WTC11 (cell line): Measurements from ENCODE around the gene BAZ2A. TPM values are rescaled to one million over a fixed set of nuclear protein-coding genes. Genes with fewer than 3 reads are reported as not detected.

Experiments
- ATAC-seq: fragments of 200-7000 bp; cut with Tn5 transposase; 2 replicates; pipeline ENCODE4 v1.10.0; 2021; ENCODE audit warnings: mild to moderate bottlenecking, moderate library complexity
- CTCF ChIA-PET: fragments of 300-600 bp; sonication (Branson Sonifier 250); formaldehyde crosslinking; loops from one replicate; lab custom pipeline; 2021; ENCODE audit warnings: antibody characterized with exemption; lab: Charles Lee
- POLR2A ChIA-PET: fragments of 350-600 bp; sonication (Branson Sonifier 250); formaldehyde crosslinking; loops from one replicate; lab custom pipeline; 2021; ENCODE audit warnings: antibody characterized with exemption; lab: Charles Lee
- DNase-seq: peaks from one replicate; pipeline ENCODE4 v3.0.0; 2021; ENCODE audit warnings: low spot score
- H3K27ac Mint-ChIP-seq: 2 replicates; pipeline ENCODE4 v1.8.0; 2021; ENCODE audit warnings: mixed read lengths
- H3K27me3 Mint-ChIP-seq: 2 replicates; pipeline ENCODE4 v1.8.0; 2021; ENCODE audit warnings: low read depth, mild to moderate bottlenecking, moderate library complexity, mixed read lengths
- H3K36me3 Mint-ChIP-seq: 2 replicates; pipeline ENCODE4 v1.8.0; 2021; ENCODE audit warnings: mixed read lengths
- H3K4me1 Mint-ChIP-seq: 2 replicates; pipeline ENCODE4 v1.8.0; 2022; ENCODE audit warnings: mixed read lengths
- H3K4me3 Mint-ChIP-seq: 2 replicates; pipeline ENCODE4 v1.8.0; 2021; ENCODE audit warnings: mild to moderate bottlenecking, moderate library complexity, mixed read lengths
- H3K9me3 Mint-ChIP-seq: 2 replicates; pipeline ENCODE4 v1.8.0; 2021; ENCODE audit warnings: mixed read lengths
- CBFB ChIP-seq: sonication (generic); formaldehyde crosslinking; IDR thresholded peaks from 2 replicates; pipeline ENCODE4 v1.8.1; 2022; ENCODE audit warnings: mild to moderate bottlenecking, low read depth, missing genetic modification reagents
- E2F1 ChIP-seq: sonication (generic); formaldehyde crosslinking; IDR thresholded peaks from 2 replicates; pipeline ENCODE4 v1.8.0; 2022; ENCODE audit warnings: mild to moderate bottlenecking, missing genetic modification reagents
- ELF4 ChIP-seq: sonication (generic); formaldehyde crosslinking; IDR thresholded peaks from 2 replicates; pipeline ENCODE4 v1.8.1; 2022; ENCODE audit warnings: low read depth, mild to moderate bottlenecking, moderate library complexity, missing genetic modification reagents
- GTF2I ChIP-seq: fragments of 250-450 bp; sonication (Bioruptor Pico); conservative IDR thresholded peaks from 2 replicates; pipeline ENCODE4 v1.4.0; 2021; ENCODE audit warnings: mild to moderate bottlenecking
- NFYB ChIP-seq: sonication (generic); formaldehyde crosslinking; conservative IDR thresholded peaks from 2 replicates; pipeline ENCODE4 v1.8.0; 2022; ENCODE audit warnings: low read depth, missing genetic modification reagents
- NR2C2 ChIP-seq: sonication (generic); formaldehyde crosslinking; IDR thresholded peaks from 2 replicates; pipeline ENCODE4 v1.8.0; 2022; ENCODE audit warnings: mild to moderate bottlenecking, missing genetic modification reagents
- PRDM15 ChIP-seq: sonication (generic); formaldehyde crosslinking; IDR thresholded peaks from 2 replicates; pipeline ENCODE4 v1.8.0; 2022; ENCODE audit warnings: missing genetic modification reagents
- RORB ChIP-seq: fragments of 250-450 bp; sonication (Bioruptor Pico); IDR thresholded peaks from 2 replicates; pipeline ENCODE4 v1.9.0; 2021; ENCODE audit warnings: mild to moderate bottlenecking
- USF1 ChIP-seq: sonication (generic); formaldehyde crosslinking; IDR thresholded peaks from 2 replicates; pipeline ENCODE4 v1.8.0; 2022; ENCODE audit warnings: mild to moderate bottlenecking, missing genetic modification reagents
- ZNF416 ChIP-seq: fragments of 250-450 bp; sonication (Bioruptor Pico); IDR thresholded peaks from 2 replicates; pipeline ENCODE4 v1.9.0; 2021; ENCODE audit warnings: mild to moderate bottlenecking, inconsistent platforms
- ZSCAN18 ChIP-seq: fragments of 250-450 bp; sonication (Bioruptor Pico); IDR thresholded peaks from 2 replicates; pipeline ENCODE4 v2.1.2; 2022; ENCODE audit warnings: mild to moderate bottlenecking, moderate library complexity
- total RNA-seq: library from RNA; stranded (reverse); gene quantifications from 3 replicates; pipeline ENCODE4 v1.2.3, GENCODE V29; 2021
- TF ChIP-seq, protein P1 (sequence below): sonication (generic); formaldehyde crosslinking; IDR thresholded peaks from 2 replicates; pipeline ENCODE4 v1.8.1; 2023; ENCODE audit warnings: mild to moderate bottlenecking, missing genetic modification reagents, borderline replicate concordance
- TF ChIP-seq, protein P2 (sequence below): fragments of 250-450 bp; sonication (Bioruptor Pico); IDR thresholded peaks from 2 replicates; pipeline ENCODE4 v1.8.0; 2021; ENCODE audit warnings: mild to moderate bottlenecking
- TF ChIP-seq, protein P3 (sequence below): sonication (generic); formaldehyde crosslinking; conservative IDR thresholded peaks from 2 replicates; pipeline ENCODE4 v1.8.1; 2023; ENCODE audit warnings: mild to moderate bottlenecking, low read depth, missing genetic modification reagents, moderate library complexity
- TF ChIP-seq, protein P4 (sequence below): sonication (generic); formaldehyde crosslinking; IDR thresholded peaks from 2 replicates; pipeline ENCODE4 v1.8.1; 2022; ENCODE audit warnings: low read depth, missing genetic modification reagents, borderline replicate concordance
- TF ChIP-seq, protein P5 (sequence below): sonication (generic); formaldehyde crosslinking; IDR thresholded peaks from 2 replicates; pipeline ENCODE4 v1.8.1; 2023; ENCODE audit warnings: mild to moderate bottlenecking, missing genetic modification reagents, moderate library complexity

BAZ2A gene
- total RNA-seq, 1 experiment from 2014 or later = 114 TPM

- TF ChIP-seq, protein P1, sequence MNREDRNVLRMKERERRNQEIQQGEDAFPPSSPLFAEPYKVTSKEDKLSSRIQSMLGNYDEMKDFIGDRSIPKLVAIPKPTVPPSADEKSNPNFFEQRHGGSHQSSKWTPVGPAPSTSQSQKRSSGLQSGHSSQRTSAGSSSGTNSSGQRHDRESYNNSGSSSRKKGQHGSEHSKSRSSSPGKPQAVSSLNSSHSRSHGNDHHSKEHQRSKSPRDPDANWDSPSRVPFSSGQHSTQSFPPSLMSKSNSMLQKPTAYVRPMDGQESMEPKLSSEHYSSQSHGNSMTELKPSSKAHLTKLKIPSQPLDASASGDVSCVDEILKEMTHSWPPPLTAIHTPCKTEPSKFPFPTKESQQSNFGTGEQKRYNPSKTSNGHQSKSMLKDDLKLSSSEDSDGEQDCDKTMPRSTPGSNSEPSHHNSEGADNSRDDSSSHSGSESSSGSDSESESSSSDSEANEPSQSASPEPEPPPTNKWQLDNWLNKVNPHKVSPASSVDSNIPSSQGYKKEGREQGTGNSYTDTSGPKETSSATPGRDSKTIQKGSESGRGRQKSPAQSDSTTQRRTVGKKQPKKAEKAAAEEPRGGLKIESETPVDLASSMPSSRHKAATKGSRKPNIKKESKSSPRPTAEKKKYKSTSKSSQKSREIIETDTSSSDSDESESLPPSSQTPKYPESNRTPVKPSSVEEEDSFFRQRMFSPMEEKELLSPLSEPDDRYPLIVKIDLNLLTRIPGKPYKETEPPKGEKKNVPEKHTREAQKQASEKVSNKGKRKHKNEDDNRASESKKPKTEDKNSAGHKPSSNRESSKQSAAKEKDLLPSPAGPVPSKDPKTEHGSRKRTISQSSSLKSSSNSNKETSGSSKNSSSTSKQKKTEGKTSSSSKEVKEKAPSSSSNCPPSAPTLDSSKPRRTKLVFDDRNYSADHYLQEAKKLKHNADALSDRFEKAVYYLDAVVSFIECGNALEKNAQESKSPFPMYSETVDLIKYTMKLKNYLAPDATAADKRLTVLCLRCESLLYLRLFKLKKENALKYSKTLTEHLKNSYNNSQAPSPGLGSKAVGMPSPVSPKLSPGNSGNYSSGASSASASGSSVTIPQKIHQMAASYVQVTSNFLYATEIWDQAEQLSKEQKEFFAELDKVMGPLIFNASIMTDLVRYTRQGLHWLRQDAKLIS (CRISPR knock-in tag) = no peak
- TF ChIP-seq, protein P2, sequence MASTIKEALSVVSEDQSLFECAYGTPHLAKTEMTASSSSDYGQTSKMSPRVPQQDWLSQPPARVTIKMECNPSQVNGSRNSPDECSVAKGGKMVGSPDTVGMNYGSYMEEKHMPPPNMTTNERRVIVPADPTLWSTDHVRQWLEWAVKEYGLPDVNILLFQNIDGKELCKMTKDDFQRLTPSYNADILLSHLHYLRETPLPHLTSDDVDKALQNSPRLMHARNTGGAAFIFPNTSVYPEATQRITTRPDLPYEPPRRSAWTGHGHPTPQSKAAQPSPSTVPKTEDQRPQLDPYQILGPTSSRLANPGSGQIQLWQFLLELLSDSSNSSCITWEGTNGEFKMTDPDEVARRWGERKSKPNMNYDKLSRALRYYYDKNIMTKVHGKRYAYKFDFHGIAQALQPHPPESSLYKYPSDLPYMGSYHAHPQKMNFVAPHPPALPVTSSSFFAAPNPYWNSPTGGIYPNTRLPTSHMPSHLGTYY (CRISPR knock-in tag) = 0 out of 2 replicates have a peak, but pooled peaks have one; percentile 43
- TF ChIP-seq NR2C2 (no peak), RORB (CRISPR knock-in tag) (no peak)
- TF ChIP-seq, protein P3, sequence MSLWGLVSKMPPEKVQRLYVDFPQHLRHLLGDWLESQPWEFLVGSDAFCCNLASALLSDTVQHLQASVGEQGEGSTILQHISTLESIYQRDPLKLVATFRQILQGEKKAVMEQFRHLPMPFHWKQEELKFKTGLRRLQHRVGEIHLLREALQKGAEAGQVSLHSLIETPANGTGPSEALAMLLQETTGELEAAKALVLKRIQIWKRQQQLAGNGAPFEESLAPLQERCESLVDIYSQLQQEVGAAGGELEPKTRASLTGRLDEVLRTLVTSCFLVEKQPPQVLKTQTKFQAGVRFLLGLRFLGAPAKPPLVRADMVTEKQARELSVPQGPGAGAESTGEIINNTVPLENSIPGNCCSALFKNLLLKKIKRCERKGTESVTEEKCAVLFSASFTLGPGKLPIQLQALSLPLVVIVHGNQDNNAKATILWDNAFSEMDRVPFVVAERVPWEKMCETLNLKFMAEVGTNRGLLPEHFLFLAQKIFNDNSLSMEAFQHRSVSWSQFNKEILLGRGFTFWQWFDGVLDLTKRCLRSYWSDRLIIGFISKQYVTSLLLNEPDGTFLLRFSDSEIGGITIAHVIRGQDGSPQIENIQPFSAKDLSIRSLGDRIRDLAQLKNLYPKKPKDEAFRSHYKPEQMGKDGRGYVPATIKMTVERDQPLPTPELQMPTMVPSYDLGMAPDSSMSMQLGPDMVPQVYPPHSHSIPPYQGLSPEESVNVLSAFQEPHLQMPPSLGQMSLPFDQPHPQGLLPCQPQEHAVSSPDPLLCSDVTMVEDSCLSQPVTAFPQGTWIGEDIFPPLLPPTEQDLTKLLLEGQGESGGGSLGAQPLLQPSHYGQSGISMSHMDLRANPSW = no peak
- TF ChIP-seq, all 79 proteins: peak for 4
Measured at GRCh38 chr12:56593909-56594621, 36.1 kb downstream of the BAZ2A start (continued).

GRCh38 chr12:56591961-56592360 is 38.2 kb downstream of the BAZ2A start:
- H3K4me1 Mint-ChIP-seq = peaks cover 50% of the 10 kb centered on the region
- no peak for ATAC-seq
- no peak overlapping the region for H3K4me3 Mint-ChIP-seq
- CTCF ChIA-PET = interaction anchor here (1.0 to 8.5 kb wide), 9 partner anchors 17 to 128 kb away, joined by 3 to 83 read pairs (median 8); no protein-coding TSS in a partner anchor
- DNase-seq = no peak
- peaks cover 8% of the 10 kb centered on the region; the same call in 1 of the 2 replicates for H3K36me3 Mint-ChIP-seq
- H3K9me3 Mint-ChIP-seq = no peaks in the 10 kb centered on the region
- no peaks in the 10 kb centered on the region for H3K27me3 Mint-ChIP-seq
- POLR2A ChIA-PET = no interaction called here
- peak overlapping the region; percentile 82 for H3K27ac Mint-ChIP-seq
- TF ChIP-seq GTF2I (no peak), PRDM15 (CRISPR knock-in tag) (no peak), USF1 (CRISPR knock-in tag) (no peak), ELF4 (CRISPR knock-in tag) (no peak), E2F1 (CRISPR knock-in tag) (no peak), CBFB (CRISPR knock-in tag) (no peak), NFYB (CRISPR knock-in tag) (no peak), RORB (CRISPR knock-in tag) (no peak), ZNF416 (CRISPR knock-in tag) (no peak), ZSCAN18 (CRISPR knock-in tag) (no peak)
- TF ChIP-seq, protein P4, sequence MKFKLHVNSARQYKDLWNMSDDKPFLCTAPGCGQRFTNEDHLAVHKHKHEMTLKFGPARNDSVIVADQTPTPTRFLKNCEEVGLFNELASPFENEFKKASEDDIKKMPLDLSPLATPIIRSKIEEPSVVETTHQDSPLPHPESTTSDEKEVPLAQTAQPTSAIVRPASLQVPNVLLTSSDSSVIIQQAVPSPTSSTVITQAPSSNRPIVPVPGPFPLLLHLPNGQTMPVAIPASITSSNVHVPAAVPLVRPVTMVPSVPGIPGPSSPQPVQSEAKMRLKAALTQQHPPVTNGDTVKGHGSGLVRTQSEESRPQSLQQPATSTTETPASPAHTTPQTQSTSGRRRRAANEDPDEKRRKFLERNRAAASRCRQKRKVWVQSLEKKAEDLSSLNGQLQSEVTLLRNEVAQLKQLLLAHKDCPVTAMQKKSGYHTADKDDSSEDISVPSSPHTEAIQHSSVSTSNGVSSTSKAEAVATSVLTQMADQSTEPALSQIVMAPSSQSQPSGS (CRISPR knock-in tag) = no peak
- TF ChIP-seq, protein P5, sequence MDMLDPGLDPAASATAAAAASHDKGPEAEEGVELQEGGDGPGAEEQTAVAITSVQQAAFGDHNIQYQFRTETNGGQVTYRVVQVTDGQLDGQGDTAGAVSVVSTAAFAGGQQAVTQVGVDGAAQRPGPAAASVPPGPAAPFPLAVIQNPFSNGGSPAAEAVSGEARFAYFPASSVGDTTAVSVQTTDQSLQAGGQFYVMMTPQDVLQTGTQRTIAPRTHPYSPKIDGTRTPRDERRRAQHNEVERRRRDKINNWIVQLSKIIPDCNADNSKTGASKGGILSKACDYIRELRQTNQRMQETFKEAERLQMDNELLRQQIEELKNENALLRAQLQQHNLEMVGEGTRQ (CRISPR knock-in tag) = no peak
